Colonic mucosa (tissue), 4 donors: Measurements from ENCODE around the gene RGS3. TPM values are rescaled to one million over a fixed set of nuclear protein-coding genes. Genes with fewer than 3 reads are reported as not detected.
"Not testable (repeated sequence)": the region's sequence is repeated elsewhere in the genome, so short reads cannot be mapped to it uniquely, and the experiment has no call there.

ENCODE experiments used
- DNase-seq: peaks from one replicate; pipeline ENCODE4 v3.0.0-alpha.2; 2020
- H3K27ac ChIP-seq: fragments of 200-600 bp; one replicate; pipeline ENCODE4 v1.8.0; 2021
- H3K27me3 ChIP-seq: fragments of 200-600 bp; one replicate; pipeline ENCODE4 v1.8.0; 2021
- H3K36me3 ChIP-seq: fragments of 200-600 bp; one replicate; pipeline ENCODE4 v1.8.0; 2021
- H3K4me1 ChIP-seq: fragments of 200-600 bp; one replicate; pipeline ENCODE4 v1.8.0; 2021; ENCODE audit warnings: mild to moderate bottlenecking
- H3K4me3 ChIP-seq: fragments of 200-600 bp; one replicate; pipeline ENCODE4 v1.8.0; 2021
- H3K9ac ChIP-seq, 2 donors: one replicate each; pipeline ENCODE4 v1.7.0; 2013; ENCODE audit warnings: control low read depth in 2 of 2, low read depth in 2 of 2, low read length in 2 of 2
- H3K9me3 ChIP-seq: fragments of 200-600 bp; one replicate; pipeline ENCODE4 v1.8.0; 2021
- intact Hi-C: fragments of 100-400 bp; cut with DNase I; formaldehyde crosslinking; loops from one replicate; pipeline ENCODE4 v1.14.1; 2022
- total RNA-seq, 2 donors: library from RNA; stranded (reverse); fragmentation: NEBNext Ultra II Directional in 1 of 2; extraction: Animal tissue kit (Norgen Biotek cat#: 25700) in 1 of 2; gene quantifications; one replicate each; pipeline ENCODE4 v1.2.1, GENCODE V29; 2021
- TF ChIP-seq, protein P1 (sequence below): fragments of 200-600 bp; IDR thresholded peaks from one replicate; pipeline ENCODE4 v1.8.0; 2022; ENCODE audit warnings: antibody characterized with exemption, mild to moderate bottlenecking
- donor health status: healthy.
- donor health status: DM: no; HTN: no; CAD: no.
- donor health status: DM: no; HTN: no; CAD: no.

The RGS3 gene
- total RNA-seq, 2 donors from 2014 or later, result 67.4 to 71.1 TPM

DNA sequence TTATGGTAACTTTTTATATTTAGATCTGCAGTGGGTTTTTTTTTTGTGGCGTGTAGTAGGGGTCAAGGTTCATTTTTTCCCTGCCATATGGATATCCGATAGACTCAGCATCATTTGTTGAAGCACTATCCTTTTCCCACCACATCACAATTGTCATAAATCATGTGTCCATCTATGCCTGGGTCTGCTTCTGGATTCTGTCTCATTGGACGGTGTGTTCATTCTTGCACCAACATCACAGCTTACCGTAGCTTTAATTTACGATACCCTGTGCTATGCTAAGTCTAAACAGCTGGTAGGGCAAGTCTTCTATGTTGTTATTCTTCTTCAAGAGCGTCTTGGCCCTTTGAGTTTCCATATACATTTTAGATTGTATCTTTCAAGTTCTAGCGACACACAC is 175.0 kb downstream of the RGS3 start:
- Histone ChIP-seq H3K9ac (no peak overlapping the region), H3K4me3 (no peak overlapping the region), H3K36me3 (no peaks in the 10 kb centered on the region), H3K27me3 (no peaks in the 10 kb centered on the region), H3K9me3 (no peaks in the 10 kb centered on the region), H3K4me1 (no peaks in the 10 kb centered on the region), H3K27ac (no peak overlapping the region)
- TF ChIP-seq, protein P1, sequence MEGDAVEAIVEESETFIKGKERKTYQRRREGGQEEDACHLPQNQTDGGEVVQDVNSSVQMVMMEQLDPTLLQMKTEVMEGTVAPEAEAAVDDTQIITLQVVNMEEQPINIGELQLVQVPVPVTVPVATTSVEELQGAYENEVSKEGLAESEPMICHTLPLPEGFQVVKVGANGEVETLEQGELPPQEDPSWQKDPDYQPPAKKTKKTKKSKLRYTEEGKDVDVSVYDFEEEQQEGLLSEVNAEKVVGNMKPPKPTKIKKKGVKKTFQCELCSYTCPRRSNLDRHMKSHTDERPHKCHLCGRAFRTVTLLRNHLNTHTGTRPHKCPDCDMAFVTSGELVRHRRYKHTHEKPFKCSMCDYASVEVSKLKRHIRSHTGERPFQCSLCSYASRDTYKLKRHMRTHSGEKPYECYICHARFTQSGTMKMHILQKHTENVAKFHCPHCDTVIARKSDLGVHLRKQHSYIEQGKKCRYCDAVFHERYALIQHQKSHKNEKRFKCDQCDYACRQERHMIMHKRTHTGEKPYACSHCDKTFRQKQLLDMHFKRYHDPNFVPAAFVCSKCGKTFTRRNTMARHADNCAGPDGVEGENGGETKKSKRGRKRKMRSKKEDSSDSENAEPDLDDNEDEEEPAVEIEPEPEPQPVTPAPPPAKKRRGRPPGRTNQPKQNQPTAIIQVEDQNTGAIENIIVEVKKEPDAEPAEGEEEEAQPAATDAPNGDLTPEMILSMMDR, result no peak
- intact Hi-C loops, result no loop called here
- DNase-seq, result no peak

DNA sequence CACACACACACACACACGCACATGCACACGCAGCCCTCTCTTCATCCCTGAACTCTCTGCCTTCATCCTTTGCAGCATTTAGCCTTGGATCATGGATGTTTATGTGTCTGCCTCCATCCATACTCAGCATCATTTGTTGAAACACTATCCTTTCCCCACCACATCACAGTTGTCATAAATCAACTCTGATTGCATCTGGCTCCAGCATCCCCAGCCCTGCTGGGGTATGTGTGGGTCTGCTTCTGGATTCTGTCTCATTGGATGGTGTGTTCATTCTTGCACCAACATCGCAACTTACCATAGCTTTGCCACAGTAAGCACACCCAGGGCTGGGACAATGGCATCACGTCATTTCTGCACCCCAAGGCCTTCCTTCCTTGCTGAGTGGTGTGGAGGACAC is 175.4 kb downstream of the RGS3 start:
- no peak overlapping the region for H3K9ac ChIP-seq
- intact Hi-C loops, result no loop called here
- no peaks in the 10 kb centered on the region for H3K9me3 ChIP-seq
- H3K27ac ChIP-seq, result no peak overlapping the region
- DNase-seq, result no peak
- TF ChIP-seq, protein P1, result no peak
- no peaks in the 10 kb centered on the region for H3K4me1 ChIP-seq
- H3K4me3 ChIP-seq, result no peak overlapping the region
- H3K27me3 ChIP-seq, result no peaks in the 10 kb centered on the region
- no peaks in the 10 kb centered on the region for H3K36me3 ChIP-seq

DNA sequence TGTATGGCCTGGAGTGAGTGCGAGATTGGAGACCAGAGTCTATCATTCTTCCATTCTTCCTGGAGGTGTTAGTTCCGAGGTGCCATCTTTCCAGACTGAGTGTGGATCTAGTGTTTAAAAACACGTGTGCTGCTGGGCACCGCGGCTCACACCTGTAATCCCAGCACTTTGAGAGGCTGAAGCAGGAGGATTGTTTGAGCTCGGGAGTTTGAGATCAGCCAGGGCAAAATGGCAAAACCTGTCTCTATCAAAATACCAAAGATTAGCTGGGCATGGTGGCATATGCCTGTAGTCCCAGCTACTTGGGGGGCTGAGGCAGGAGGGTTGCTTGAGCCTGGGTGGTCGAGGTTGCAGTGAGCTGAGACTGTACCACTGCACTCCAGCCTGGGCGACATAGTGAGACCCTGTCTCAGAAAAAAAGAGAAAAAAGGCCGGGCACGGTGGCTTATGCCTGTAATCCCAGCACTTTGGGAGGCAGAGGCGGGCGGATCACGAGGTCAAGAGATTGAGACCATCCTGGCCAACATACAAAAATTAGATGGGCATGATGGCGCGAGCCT is 176.0 kb downstream of the RGS3 start:
- H3K9me3 ChIP-seq, intact Hi-C loops, H3K27ac ChIP-seq, DNase-seq, H3K4me3 ChIP-seq, H3K4me1 ChIP-seq, H3K9ac ChIP-seq, H3K27me3 ChIP-seq, H3K36me3 ChIP-seq: not testable (repeated sequence)

DNA sequence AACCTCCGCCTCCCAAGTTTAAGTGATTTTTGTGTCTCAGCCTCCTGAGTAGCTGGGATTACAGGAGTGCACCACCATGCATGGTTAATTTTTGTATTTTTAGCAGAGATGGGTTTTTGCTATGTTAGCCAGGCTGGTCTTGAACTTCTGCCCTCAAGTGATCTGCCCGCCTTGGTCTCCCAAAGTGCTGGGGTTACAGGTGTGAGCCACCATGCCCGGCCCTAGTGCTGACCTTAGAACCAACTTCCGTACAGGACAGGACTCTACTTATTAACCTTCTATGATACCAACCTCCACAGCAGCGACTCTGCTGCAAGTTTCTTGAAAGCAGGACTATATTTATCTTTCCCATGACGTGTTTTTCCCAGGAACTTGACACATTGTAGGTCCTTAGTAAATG is 176.9 kb downstream of the RGS3 start:
- Histone ChIP-seq H3K9ac (no peak overlapping the region), H3K27ac (no peak overlapping the region), H3K36me3 (no peaks in the 10 kb centered on the region), H3K4me3 (no peak overlapping the region), H3K27me3 (no peaks in the 10 kb centered on the region), H3K9me3 (no peaks in the 10 kb centered on the region), H3K4me1 (no peaks in the 10 kb centered on the region)
- no peak for DNase-seq
- intact Hi-C loops, result no loop called here
- TF ChIP-seq, protein P1, result no peak

DNA sequence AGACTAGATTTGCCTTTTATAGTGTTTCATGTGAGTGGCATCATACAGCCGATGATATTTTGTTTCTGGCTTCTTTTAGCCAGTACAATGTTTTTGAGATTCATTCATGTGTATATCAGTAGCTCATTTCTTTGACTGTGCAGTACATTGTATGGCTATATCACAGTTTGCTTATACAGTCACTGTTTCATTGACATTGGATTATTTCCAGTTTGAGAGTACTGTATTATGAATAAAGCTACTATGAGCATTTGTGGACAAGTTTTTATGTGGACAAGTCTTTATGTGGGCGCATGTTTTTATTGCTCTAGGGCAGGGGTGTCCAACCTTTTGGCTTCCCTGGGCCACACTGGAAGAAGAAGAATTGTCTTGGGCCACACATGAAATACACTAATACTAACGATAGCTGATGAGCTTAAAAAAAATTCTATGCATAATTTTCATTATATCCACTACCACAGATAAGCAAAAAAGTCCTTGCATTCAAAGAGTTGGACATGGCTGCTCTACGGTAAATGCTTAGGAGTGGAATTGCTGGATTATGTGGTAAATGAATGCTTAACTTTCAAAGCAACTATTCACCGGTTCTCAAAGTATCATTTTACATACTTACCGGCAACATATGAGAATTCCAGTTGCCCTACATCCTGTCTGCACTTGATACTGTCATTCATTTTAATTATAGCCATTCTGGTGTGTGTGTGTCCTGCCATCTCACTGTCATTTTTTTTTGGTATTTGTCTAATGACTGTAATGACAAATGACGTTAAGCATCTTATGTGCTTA is 177.8 kb downstream of the RGS3 start:
- DNase-seq, result no peak
- no peaks in the 10 kb centered on the region for H3K27me3 ChIP-seq
- no peak overlapping the region for H3K4me3 ChIP-seq
- intact Hi-C loops, result no loop called here
- no peaks in the 10 kb centered on the region for H3K9me3 ChIP-seq
- no peaks in the 10 kb centered on the region for H3K36me3 ChIP-seq
- no peak overlapping the region for H3K27ac ChIP-seq
- TF ChIP-seq, protein P1, result no peak
- H3K4me1 ChIP-seq, result no peaks in the 10 kb centered on the region
- H3K9ac ChIP-seq, result no peak overlapping the region

DNA sequence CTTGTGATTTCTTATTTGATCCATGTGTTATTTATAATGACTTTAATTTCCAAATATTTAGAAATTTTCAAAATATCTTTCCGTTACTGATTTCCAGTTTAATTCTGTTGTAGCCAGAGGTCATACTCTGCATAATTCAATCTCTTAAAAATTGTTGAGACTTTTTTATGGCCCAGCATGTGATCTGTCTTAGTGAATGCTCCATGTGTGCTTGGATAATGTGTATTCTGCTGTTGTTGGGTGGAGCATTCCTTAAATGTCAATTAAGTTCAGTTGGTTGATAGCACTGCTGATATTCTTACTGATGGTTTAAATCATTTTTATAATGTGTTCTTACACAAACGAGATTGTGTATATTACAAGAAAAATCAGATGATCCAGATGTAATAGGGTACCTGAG is 180.8 kb downstream of the RGS3 start:
- Histone ChIP-seq H3K9me3 (no peaks in the 10 kb centered on the region), H3K27me3 (no peaks in the 10 kb centered on the region), H3K27ac (no peak overlapping the region), H3K4me1 (no peaks in the 10 kb centered on the region), H3K36me3 (no peaks in the 10 kb centered on the region), H3K9ac (no peak overlapping the region), H3K4me3 (no peak overlapping the region)
- no peak for DNase-seq
- intact Hi-C loops, result no loop called here
- TF ChIP-seq, protein P1, result no peak
